ENCODE measurements around the gene IGF1R.

IGF1R gene

GRCh38 chr15:98755781-98756180, 107.4 kb downstream of the IGF1R start:
- Histone ChIP-seq H3K27me3 (ENCODE audit: low read depth, low read length) (no peaks in the 10 kb centered on the region), H3K4me3 (ENCODE audit: low read depth in 1 of 2, low read length in 2 of 2) (no peak overlapping the region), H3K9me3 (ENCODE audit: control insufficient read depth in 1 of 2, low read length in 2 of 2) (no peaks in the 10 kb centered on the region), H3K36me3 (ENCODE audit: control insufficient read depth in 1 of 2, insufficient read depth in 2 of 2, low read length in 2 of 2) (no peaks in the 10 kb centered on the region), H3K27ac (ENCODE audit: low read length) (no peak overlapping the region), H3K4me1 (ENCODE audit: control insufficient read depth in 1 of 2, insufficient read depth in 2 of 2, low read length in 2 of 2) (peaks cover 0 to 38% of the 10 kb centered on the region in 2 donors)

- H3K4me1 ChIP-seq (ENCODE audit: control insufficient read depth in 1 of 2, insufficient read depth in 2 of 2, low read length in 2 of 2), result peaks cover 0 to 43% of the 10 kb centered on the region in 2 donors
- H3K27ac ChIP-seq (ENCODE audit: low read length), result no peak overlapping the region
- H3K4me3 ChIP-seq (ENCODE audit: low read depth in 1 of 2, low read length in 2 of 2), result no peak overlapping the region
Measured at GRCh38 chr15:98758224-98758623, 109.9 kb downstream of the IGF1R start.

GRCh38 chr15:98759277-98759676, 110.9 kb downstream of the IGF1R start:
- Histone ChIP-seq H3K27ac (ENCODE audit: low read length) (no peak overlapping the region), H3K4me1 (ENCODE audit: control insufficient read depth in 1 of 2, insufficient read depth in 2 of 2, low read length in 2 of 2) (peaks cover 0 to 34% of the 10 kb centered on the region in 2 donors), H3K27me3 (ENCODE audit: low read depth, low read length) (no peaks in the 10 kb centered on the region), H3K9me3 (ENCODE audit: control insufficient read depth in 1 of 2, low read length in 2 of 2) (no peaks in the 10 kb centered on the region), H3K36me3 (ENCODE audit: control insufficient read depth in 1 of 2, insufficient read depth in 2 of 2, low read length in 2 of 2) (no peaks in the 10 kb centered on the region), H3K4me3 (ENCODE audit: low read depth in 1 of 2, low read length in 2 of 2) (no peak overlapping the region)

More at GRCh38 chr15:98758224-98758623, 109.9 kb downstream of the IGF1R start:
- H3K9me3 ChIP-seq (ENCODE audit: control insufficient read depth in 1 of 2, low read length in 2 of 2), result no peaks in the 10 kb centered on the region
- no peaks in the 10 kb centered on the region for H3K27me3 ChIP-seq (ENCODE audit: low read depth, low read length)
- H3K36me3 ChIP-seq (ENCODE audit: control insufficient read depth in 1 of 2, insufficient read depth in 2 of 2, low read length in 2 of 2), result no peaks in the 10 kb centered on the region

- no peak overlapping the region for H3K27ac ChIP-seq (ENCODE audit: low read length)
Measured at GRCh38 chr15:98760112-98760826, 111.9 kb downstream of the IGF1R start.

DNA sequence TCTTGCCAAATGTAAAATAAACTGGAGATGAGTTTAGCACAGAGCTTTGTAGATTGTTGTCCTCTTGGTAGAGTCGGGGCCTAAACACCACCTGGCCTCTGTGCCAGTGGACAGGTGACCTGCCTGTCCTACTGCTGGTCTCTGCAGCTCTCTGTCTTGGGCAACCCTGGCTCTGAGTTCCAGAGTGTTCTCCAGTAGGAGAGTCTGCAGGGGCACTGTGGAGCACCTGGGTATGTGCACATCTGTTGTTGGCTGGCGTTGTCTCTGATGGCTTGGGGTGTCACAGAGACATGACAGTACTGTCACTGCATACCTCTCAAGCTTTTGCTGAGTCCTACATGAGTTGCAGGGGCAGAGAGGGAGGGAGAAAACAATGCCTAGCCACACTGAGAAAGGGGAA, 112.6 kb downstream of the IGF1R start:
- no peaks in the 10 kb centered on the region for H3K27me3 ChIP-seq (ENCODE audit: low read depth, low read length)
- H3K9me3 ChIP-seq (ENCODE audit: control insufficient read depth in 1 of 2, low read length in 2 of 2), result no peaks in the 10 kb centered on the region
- no peak overlapping the region for H3K27ac ChIP-seq (ENCODE audit: low read length)
- peaks cover 0 to 29% of the 10 kb centered on the region in 2 donors for H3K4me1 ChIP-seq (ENCODE audit: control insufficient read depth in 1 of 2, insufficient read depth in 2 of 2, low read length in 2 of 2)
- no peak overlapping the region for H3K4me3 ChIP-seq (ENCODE audit: low read depth in 1 of 2, low read length in 2 of 2)
- no peaks in the 10 kb centered on the region for H3K36me3 ChIP-seq (ENCODE audit: control insufficient read depth in 1 of 2, insufficient read depth in 2 of 2, low read length in 2 of 2)

More at GRCh38 chr15:98760112-98760826, 111.9 kb downstream of the IGF1R start:
- Histone ChIP-seq H3K36me3 (ENCODE audit: control insufficient read depth in 1 of 2, insufficient read depth in 2 of 2, low read length in 2 of 2) (no peaks in the 10 kb centered on the region), H3K4me1 (ENCODE audit: control insufficient read depth in 1 of 2, insufficient read depth in 2 of 2, low read length in 2 of 2) (peaks cover 0 to 29% of the 10 kb centered on the region in 2 donors), H3K4me3 (ENCODE audit: low read depth in 1 of 2, low read length in 2 of 2) (no peak overlapping the region), H3K9me3 (ENCODE audit: control insufficient read depth in 1 of 2, low read length in 2 of 2) (no peaks in the 10 kb centered on the region), H3K27me3 (ENCODE audit: low read depth, low read length) (no peaks in the 10 kb centered on the region)

- Histone ChIP-seq H3K27me3 (ENCODE audit: low read depth, low read length) (no peaks in the 10 kb centered on the region), H3K4me1 (ENCODE audit: control insufficient read depth in 1 of 2, insufficient read depth in 2 of 2, low read length in 2 of 2) (peaks cover 0 to 29% of the 10 kb centered on the region in 2 donors), H3K4me3 (ENCODE audit: low read depth in 1 of 2, low read length in 2 of 2) (no peak overlapping the region), H3K27ac (ENCODE audit: low read length) (no peak overlapping the region), H3K9me3 (ENCODE audit: control insufficient read depth in 1 of 2, low read length in 2 of 2) (no peaks in the 10 kb centered on the region), H3K36me3 (ENCODE audit: control insufficient read depth in 1 of 2, insufficient read depth in 2 of 2, low read length in 2 of 2) (no peaks in the 10 kb centered on the region)
Measured at GRCh38 chr15:98763179-98763578, 114.8 kb downstream of the IGF1R start.

- H3K27me3 ChIP-seq (ENCODE audit: low read depth, low read length), result no peaks in the 10 kb centered on the region
- no peaks in the 10 kb centered on the region for H3K36me3 ChIP-seq (ENCODE audit: control insufficient read depth in 1 of 2, insufficient read depth in 2 of 2, low read length in 2 of 2)
- H3K9me3 ChIP-seq (ENCODE audit: control insufficient read depth in 1 of 2, low read length in 2 of 2), result no peaks in the 10 kb centered on the region
- no peak overlapping the region for H3K4me3 ChIP-seq (ENCODE audit: low read depth in 1 of 2, low read length in 2 of 2)
- H3K4me1 ChIP-seq (ENCODE audit: control insufficient read depth in 1 of 2, insufficient read depth in 2 of 2, low read length in 2 of 2), result peaks cover 0 to 19% of the 10 kb centered on the region in 2 donors
- H3K27ac ChIP-seq (ENCODE audit: low read length), result no peak overlapping the region
Measured at GRCh38 chr15:98764291-98764690, 116.0 kb downstream of the IGF1R start.

DNA sequence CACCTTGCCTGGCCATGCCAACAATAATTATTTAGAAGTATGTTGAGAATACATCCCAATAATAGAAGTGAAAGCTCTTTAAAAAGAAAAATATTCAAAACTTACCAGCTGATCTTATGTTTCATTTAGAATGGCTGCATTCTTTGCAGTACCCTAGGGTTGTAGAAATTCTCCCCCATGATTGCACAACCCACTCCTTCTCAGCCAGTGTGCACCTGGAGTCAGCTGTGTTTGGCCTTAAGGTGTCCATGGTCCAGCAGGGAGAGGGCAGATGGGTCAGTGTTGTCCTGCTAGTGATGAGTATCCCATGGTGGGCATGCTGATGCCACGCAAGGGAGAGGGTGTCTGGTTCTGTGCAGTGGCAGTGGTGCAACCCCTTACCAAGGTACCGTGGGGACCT, 117.3 kb downstream of the IGF1R start:
- H3K9me3 ChIP-seq (ENCODE audit: control insufficient read depth in 1 of 2, low read length in 2 of 2), result no peaks in the 10 kb centered on the region
- H3K27ac ChIP-seq (ENCODE audit: low read length), result no peak overlapping the region
- no peaks in the 10 kb centered on the region for H3K27me3 ChIP-seq (ENCODE audit: low read depth, low read length)
- H3K4me1 ChIP-seq (ENCODE audit: control insufficient read depth in 1 of 2, insufficient read depth in 2 of 2, low read length in 2 of 2), result peaks cover 0 to 7% of the 10 kb centered on the region in 2 donors
- H3K4me3 ChIP-seq (ENCODE audit: low read depth in 1 of 2, low read length in 2 of 2), result no peak overlapping the region
- H3K36me3 ChIP-seq (ENCODE audit: control insufficient read depth in 1 of 2, insufficient read depth in 2 of 2, low read length in 2 of 2), result no peaks in the 10 kb centered on the region

- Histone ChIP-seq H3K9me3 (ENCODE audit: control insufficient read depth in 1 of 2, low read length in 2 of 2) (no peaks in the 10 kb centered on the region), H3K4me3 (ENCODE audit: low read depth in 1 of 2, low read length in 2 of 2) (no peak overlapping the region), H3K4me1 (ENCODE audit: control insufficient read depth in 1 of 2, insufficient read depth in 2 of 2, low read length in 2 of 2) (peaks cover 0 to 10% of the 10 kb centered on the region in 2 donors), H3K36me3 (ENCODE audit: control insufficient read depth in 1 of 2, insufficient read depth in 2 of 2, low read length in 2 of 2) (no peaks in the 10 kb centered on the region), H3K27me3 (ENCODE audit: low read depth, low read length) (no peaks in the 10 kb centered on the region), H3K27ac (ENCODE audit: low read length) (no peak overlapping the region)
Measured at GRCh38 chr15:98767692-98768091, 119.4 kb downstream of the IGF1R start.

DNA sequence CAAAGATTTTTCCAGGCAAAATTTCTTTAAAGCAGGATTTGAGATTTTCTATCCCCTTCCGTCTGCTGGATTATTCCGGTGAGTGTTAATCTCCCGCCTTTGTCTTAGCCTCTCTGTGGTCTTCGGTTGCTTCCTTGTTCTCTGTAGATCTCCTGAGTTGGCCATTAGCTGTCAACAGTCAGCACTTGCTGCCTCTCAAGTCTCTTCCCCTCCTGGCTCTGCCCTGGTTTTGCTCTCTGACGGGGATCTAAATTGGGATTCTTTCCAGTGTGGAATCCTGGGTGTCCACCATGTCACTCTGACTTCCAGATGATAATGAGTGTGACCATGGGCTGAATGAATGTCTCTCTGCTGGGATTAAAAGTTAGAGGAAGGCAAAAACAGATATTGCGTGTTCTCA, 121.5 kb downstream of the IGF1R start:
- no peaks in the 10 kb centered on the region for H3K36me3 ChIP-seq (ENCODE audit: control insufficient read depth in 1 of 2, insufficient read depth in 2 of 2, low read length in 2 of 2)
- H3K4me1 ChIP-seq (ENCODE audit: control insufficient read depth in 1 of 2, insufficient read depth in 2 of 2, low read length in 2 of 2), result peaks cover 0 to 10% of the 10 kb centered on the region in 2 donors
- no peaks in the 10 kb centered on the region for H3K9me3 ChIP-seq (ENCODE audit: control insufficient read depth in 1 of 2, low read length in 2 of 2)
- no peak overlapping the region for H3K4me3 ChIP-seq (ENCODE audit: low read depth in 1 of 2, low read length in 2 of 2)
- H3K27ac ChIP-seq (ENCODE audit: low read length), result no peak overlapping the region
- H3K27me3 ChIP-seq (ENCODE audit: low read depth, low read length), result no peaks in the 10 kb centered on the region

DNA sequence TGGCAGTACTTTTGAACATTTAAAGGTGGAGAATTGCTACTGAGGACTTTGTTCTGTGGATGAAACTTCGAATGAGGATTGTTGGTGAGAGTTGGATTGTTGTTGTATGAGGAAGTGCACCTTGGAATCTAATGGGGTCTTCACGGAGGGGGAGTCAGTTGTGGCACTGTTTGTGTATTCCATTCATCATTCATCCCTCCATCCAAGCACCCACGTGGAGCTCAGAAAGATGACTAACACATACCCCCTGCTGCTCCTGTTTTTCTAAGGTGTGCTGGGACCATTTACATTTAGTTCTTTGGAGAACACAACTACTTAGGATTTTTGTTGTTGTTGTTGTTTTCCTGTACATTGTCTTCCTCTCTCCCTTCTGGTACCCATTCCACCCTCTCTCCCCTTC, 122.6 kb downstream of the IGF1R start:
- no peaks in the 10 kb centered on the region for H3K27me3 ChIP-seq (ENCODE audit: low read depth, low read length)
- H3K4me1 ChIP-seq (ENCODE audit: control insufficient read depth in 1 of 2, insufficient read depth in 2 of 2, low read length in 2 of 2), result peaks cover 0 to 10% of the 10 kb centered on the region in 2 donors
- H3K27ac ChIP-seq (ENCODE audit: low read length), result no peak overlapping the region
- no peaks in the 10 kb centered on the region for H3K9me3 ChIP-seq (ENCODE audit: control insufficient read depth in 1 of 2, low read length in 2 of 2)
- H3K4me3 ChIP-seq (ENCODE audit: low read depth in 1 of 2, low read length in 2 of 2), result no peak overlapping the region
- H3K36me3 ChIP-seq (ENCODE audit: control insufficient read depth in 1 of 2, insufficient read depth in 2 of 2, low read length in 2 of 2), result no peaks in the 10 kb centered on the region

GRCh38 chr15:98771541-98771940, 123.2 kb downstream of the IGF1R start:
- Histone ChIP-seq H3K36me3 (ENCODE audit: control insufficient read depth in 1 of 2, insufficient read depth in 2 of 2, low read length in 2 of 2) (no peaks in the 10 kb centered on the region), H3K27me3 (ENCODE audit: low read depth, low read length) (no peaks in the 10 kb centered on the region), H3K9me3 (ENCODE audit: control insufficient read depth in 1 of 2, low read length in 2 of 2) (no peaks in the 10 kb centered on the region), H3K4me1 (ENCODE audit: control insufficient read depth in 1 of 2, insufficient read depth in 2 of 2, low read length in 2 of 2) (peaks cover 0 to 12% of the 10 kb centered on the region in 2 donors), H3K4me3 (ENCODE audit: low read depth in 1 of 2, low read length in 2 of 2) (no peak overlapping the region), H3K27ac (ENCODE audit: low read length) (no peak overlapping the region)

Measured in muscle layer of duodenum (tissue), 2 donors.